Small intestine (tissue), 7 donors: ENCODE measurements around the gene HELZ2. TPM values are rescaled to one million over a fixed set of nuclear protein-coding genes. Genes with fewer than 3 reads are reported as not detected.

Experiments
- DNase-seq, 2 donors: peaks; one replicate each; pipeline versions ENCODE4 v3.0.0 to v3.0.0-alpha.2; 2013
- FAIRE-seq: peaks from 2 replicates; lab custom pipeline; 2012; peaks lifted over from hg19 to GRCh38; lab: Jason Lieb, UNC
- H3K27ac ChIP-seq, 3 donors: one replicate each; pipeline ENCODE4 v1.5.1; 2013; ENCODE audit warnings: low read length in 2 of 3, mild to moderate bottlenecking in 2 of 3, control low read depth in 1 of 3, inconsistent platforms in 1 of 3, low read depth in 1 of 3, moderate library complexity in 1 of 3
- H3K27me3 ChIP-seq, 3 donors: one replicate each; pipeline ENCODE4 v1.6.1; 2013; ENCODE audit warnings: low read length in 3 of 3, inconsistent platforms in 1 of 3; ENCODE audit not compliant: control insufficient read depth in 3 of 3, insufficient read depth in 3 of 3
- H3K36me3 ChIP-seq, 3 donors: one replicate each; pipeline ENCODE4 v1.6.1; 2013; ENCODE audit warnings: low read length in 3 of 3, inconsistent platforms in 1 of 3, low read depth in 1 of 3, mild to moderate bottlenecking in 1 of 3, moderate library complexity in 1 of 3; ENCODE audit not compliant: control insufficient read depth in 3 of 3, insufficient read depth in 2 of 3
- H3K4me1 ChIP-seq, 3 donors: one replicate each; pipeline ENCODE4 v1.6.1; 2013; ENCODE audit warnings: low read length in 2 of 3, inconsistent platforms in 1 of 3, low read depth in 1 of 3, mild to moderate bottlenecking in 1 of 3, moderate library complexity in 1 of 3; ENCODE audit not compliant: control insufficient read depth in 3 of 3, insufficient read depth in 2 of 3
- H3K4me3 ChIP-seq, 3 donors: one replicate each; pipeline ENCODE4 v1.5.1; 2013; ENCODE audit warnings: low read length in 3 of 3, control low read depth in 1 of 3, inconsistent platforms in 1 of 3, low read depth in 1 of 3, mild to moderate bottlenecking in 1 of 3, moderate library complexity in 1 of 3
- H3K9me3 ChIP-seq, 2 donors: one replicate each; pipeline ENCODE4 v1.6.1; 2013; ENCODE audit warnings: low read depth in 1 of 2, low read length in 1 of 2; ENCODE audit not compliant: control insufficient read depth in 2 of 2, insufficient read depth in 1 of 2
- WGBS, 3 donors: extraction: QIAGEN DNeasy Blood & Tissue Kit; methylation state at CpG; one replicate each; pipeline ENCODE4 v1.1.7; 2013; 5-methylcytosine and 5-hydroxymethylcytosine counted together
- polyA plus RNA-seq, 4 donors: library from polyadenylated mRNA; stranded (reverse) in 3 of 4; unstranded in 1 of 4; fragments of 200-250 nt in 3 of 4; fragments of 120-200 nt in 1 of 4; gene quantifications; one replicate each; pipeline versions ENCODE4 v1.2.1 to v1.2.3, GENCODE V29; 2013
- donor health status: healthy with polysubstance abuse.
- donor health status: control.
- donor health status: control.
- donor health status: Bipolar disorder and iron deficiency.
- donor health status: healthy.

Gene HELZ2
- polyA plus RNA-seq, 4 donors: 3.8 to 14.2 (median 9.4) TPM

DNA sequence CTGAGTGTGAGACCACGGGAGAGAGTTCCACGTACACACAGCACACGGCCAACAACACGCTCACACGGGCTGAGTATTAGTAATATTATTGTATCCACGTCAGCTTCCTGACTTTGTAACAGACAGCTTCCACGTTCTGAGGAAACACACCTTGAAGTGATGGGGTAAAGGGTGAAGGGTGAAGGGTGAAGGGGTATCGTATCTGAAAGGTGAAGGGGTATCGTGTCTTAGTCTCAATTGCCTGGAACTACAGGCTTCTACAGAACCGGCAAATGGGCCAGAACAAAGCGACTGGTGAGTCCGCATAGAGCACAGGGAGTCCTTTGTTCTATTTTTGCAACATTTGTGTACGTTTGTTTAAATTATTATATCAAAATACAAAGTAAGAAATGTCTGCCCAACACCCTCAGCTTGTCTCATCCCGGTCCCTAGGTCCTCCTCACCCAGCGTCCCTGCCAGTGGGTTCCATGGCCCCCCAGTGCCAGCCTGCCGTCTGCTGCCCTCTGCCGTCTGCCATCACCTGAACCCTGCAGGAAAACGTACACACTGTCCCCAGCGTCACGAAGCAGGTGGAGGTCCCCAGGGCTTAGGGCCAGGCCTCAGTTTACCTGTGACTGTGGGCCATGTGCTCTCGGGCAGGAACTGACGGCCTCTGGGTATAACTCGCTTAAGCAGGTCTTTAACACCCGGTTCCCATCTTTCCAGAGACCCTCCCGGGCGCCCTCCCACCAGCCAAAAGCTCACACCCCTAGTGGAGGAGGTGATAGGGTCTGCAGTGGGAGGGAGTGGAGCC is 4.4 kb upstream of the HELZ2 start:
- H3K9me3 ChIP-seq: no peaks in the 10 kb centered on the region
- no peaks in the 10 kb centered on the region for H3K36me3 ChIP-seq
- peaks cover 0 to 6% (median 3%) of the 10 kb centered on the region in 3 donors for H3K4me1 ChIP-seq
- no peak overlapping the region for H3K4me3 ChIP-seq
- H3K27ac ChIP-seq: no peak overlapping the region
- WGBS, 3 donors: 46 to 83% (median 54%) methylated on average over 25 to 26 of the region's 26 CpGs
- FAIRE-seq: no peak
- H3K27me3 ChIP-seq: peaks cover 0 to 23% (median 0%) of the 10 kb centered on the region in 3 donors
- DNase-seq: no peak

DNA sequence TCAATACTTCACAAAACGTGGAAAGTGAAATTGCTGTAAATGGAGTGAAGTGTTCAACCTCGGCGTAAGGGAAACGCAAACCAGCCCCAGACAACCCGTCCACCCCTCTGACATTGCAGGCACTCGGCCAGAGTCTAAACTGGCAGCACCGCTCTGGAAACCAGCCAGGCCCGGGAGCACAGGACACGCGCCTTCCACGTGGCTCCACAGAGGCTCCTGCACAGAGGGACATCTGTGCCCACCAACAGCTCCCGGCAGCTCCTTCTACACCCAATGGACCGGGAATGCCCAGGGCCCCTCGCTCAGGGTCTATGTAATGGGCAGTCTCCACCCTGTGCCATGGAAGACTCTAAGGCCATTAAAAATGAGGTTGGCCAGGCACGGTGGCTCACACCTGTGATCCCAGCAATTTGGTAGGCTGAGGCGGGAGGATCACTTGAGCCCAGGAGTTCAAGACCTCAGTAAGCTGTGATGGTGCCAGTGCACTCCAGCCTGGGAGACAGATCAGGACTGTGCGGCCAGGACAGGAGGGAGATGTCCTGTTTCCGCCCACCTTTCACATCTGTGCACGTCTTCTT is 3.4 kb upstream of the HELZ2 start:
- no peaks in the 10 kb centered on the region for H3K9me3 ChIP-seq
- peaks cover 0 to 23% (median 0%) of the 10 kb centered on the region in 3 donors for H3K27me3 ChIP-seq
- no peak overlapping the region for H3K27ac ChIP-seq
- 36 to 68% (median 41%) methylated on average over 19 of the region's 19 CpGs for WGBS, 3 donors
- no peak overlapping the region for H3K4me3 ChIP-seq
- FAIRE-seq: no peak
- peaks cover 0 to 12% (median 3%) of the 10 kb centered on the region in 3 donors for H3K4me1 ChIP-seq
- peak in 1 of 2 donors; percentile 74 for DNase-seq
- peaks cover 0 to 6% (median 1%) of the 10 kb centered on the region in 3 donors for H3K36me3 ChIP-seq

DNA sequence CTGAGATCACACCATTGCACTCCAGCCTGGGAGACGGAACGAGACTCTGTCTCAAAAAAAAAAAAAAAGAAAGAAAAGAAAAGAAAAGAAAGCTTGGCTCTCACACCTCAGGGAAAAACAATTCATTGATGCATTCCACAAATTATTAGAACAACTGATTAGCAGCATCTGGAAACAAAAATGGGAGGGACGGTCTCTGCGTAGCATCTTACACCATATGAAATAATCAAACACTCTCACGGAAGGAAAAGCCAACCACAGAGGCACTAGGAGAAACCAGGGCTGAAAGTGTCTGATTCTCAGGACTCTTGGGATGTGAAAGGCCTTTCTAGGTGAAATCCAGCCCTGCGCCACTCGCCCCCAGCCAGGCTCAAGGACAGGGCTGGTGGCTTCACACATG is 2.3 kb upstream of the HELZ2 start:
- FAIRE-seq (no peak), DNase-seq (no peak)
- H3K4me1 ChIP-seq: peaks cover 0 to 12% (median 3%) of the 10 kb centered on the region in 3 donors
- peaks cover 0 to 23% (median 0%) of the 10 kb centered on the region in 3 donors for H3K27me3 ChIP-seq
- no peak overlapping the region for H3K4me3 ChIP-seq
- WGBS, 3 donors: 59 to 81% (median 60%) methylated on average over 7 of the region's 7 CpGs
- peaks cover 2 to 12% (median 4%) of the 10 kb centered on the region in 3 donors for H3K36me3 ChIP-seq
- no peaks in the 10 kb centered on the region for H3K9me3 ChIP-seq
- no peak overlapping the region for H3K27ac ChIP-seq

DNA sequence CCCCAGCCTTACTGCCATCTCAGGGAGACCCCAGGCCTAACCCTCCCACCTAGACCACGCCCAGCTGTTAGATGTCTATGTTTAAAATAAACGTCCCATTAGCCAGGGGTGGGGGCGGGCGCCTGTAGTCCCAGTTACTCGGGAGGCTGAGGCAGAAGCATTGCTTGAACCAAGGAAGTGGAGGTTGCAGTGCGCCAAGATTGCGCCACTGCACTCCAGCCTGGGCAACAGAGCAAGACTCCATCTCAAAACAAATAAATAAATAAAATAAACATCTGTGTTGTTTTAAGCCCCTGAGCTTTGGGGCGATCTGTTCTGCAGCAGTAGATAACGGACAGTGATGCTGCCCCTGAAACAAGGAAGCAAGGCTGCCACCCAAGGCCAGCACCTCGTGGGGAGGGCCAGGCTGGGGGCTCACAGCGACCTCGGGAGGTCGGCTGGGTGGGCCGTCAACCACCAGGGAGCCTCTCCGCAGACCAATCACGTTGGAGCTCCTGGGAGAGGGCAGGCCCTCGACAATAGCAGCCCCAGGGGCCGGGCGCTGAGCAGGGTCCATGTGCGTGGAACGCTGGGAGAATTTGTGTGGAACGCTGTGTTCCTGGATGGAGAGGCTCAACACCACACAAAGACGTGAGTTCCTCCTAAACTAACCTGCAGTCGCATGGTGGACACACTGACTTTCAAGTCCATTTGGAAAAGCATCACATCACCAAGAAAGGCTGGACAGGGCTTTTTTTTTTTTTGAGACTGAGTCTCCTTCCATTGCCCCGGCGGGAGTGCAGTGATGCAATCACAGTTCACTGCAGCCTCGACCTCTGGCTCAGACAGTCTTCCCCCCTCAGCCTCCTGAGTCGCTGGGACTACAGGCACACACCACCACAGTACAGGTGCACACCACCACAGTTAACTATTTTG is 1.0 kb upstream of the HELZ2 start:
- no peak for FAIRE-seq
- 45 to 66% (median 53%) methylated on average over 28 of the region's 28 CpGs for WGBS, 3 donors
- peak overlapping the region in 1 of 3 donors; percentile 1 for H3K27ac ChIP-seq
- no peak for DNase-seq
- H3K4me3 ChIP-seq: no peak overlapping the region
- H3K9me3 ChIP-seq: no peaks in the 10 kb centered on the region
- peaks cover 2 to 14% (median 4%) of the 10 kb centered on the region in 3 donors for H3K36me3 ChIP-seq
- H3K4me1 ChIP-seq: peaks cover 0 to 12% (median 3%) of the 10 kb centered on the region in 3 donors
- H3K27me3 ChIP-seq: peaks cover 0 to 14% (median 0%) of the 10 kb centered on the region in 3 donors

- DNase-seq (peak in 1 of 2 donors; percentile 51), FAIRE-seq (no peak)
- 0 to 2% (median 1%) methylated on average over 15 to 24 of the region's 24 CpGs for WGBS, 3 donors
- H3K4me3 ChIP-seq: peak overlapping the region; percentile 68 to 93 (median 90)
- H3K36me3 ChIP-seq: peaks cover 2 to 14% (median 4%) of the 10 kb centered on the region in 3 donors
- H3K4me1 ChIP-seq: peaks cover 0 to 12% (median 3%) of the 10 kb centered on the region in 3 donors
- H3K9me3 ChIP-seq: no peaks in the 10 kb centered on the region
- peak overlapping the region; percentile 43 to 80 (median 57) for H3K27ac ChIP-seq
- H3K27me3 ChIP-seq: peaks cover 0 to 6% (median 0%) of the 10 kb centered on the region in 3 donors
Observed at GRCh38 chr20:63573647-63574131, 350 bp downstream of the HELZ2 start.

- Histone ChIP-seq H3K9me3 (no peaks in the 10 kb centered on the region), H3K36me3 (peaks cover 2 to 16% (median 4%) of the 10 kb centered on the region in 3 donors), H3K27me3 (peaks cover 0 to 6% (median 0%) of the 10 kb centered on the region in 3 donors), H3K4me3 (peak overlapping the region; percentile 3 to 90 (median 68)), H3K27ac (peak overlapping the region in 2 of 3 donors; percentile 43 to 80), H3K4me1 (peaks cover 0 to 12% (median 3%) of the 10 kb centered on the region in 3 donors)
- 81 to 86% (median 86%) methylated on average over 26 to 34 of the region's 34 CpGs for WGBS, 3 donors
- FAIRE-seq (no peak), DNase-seq (peak in 1 of 2 donors; percentile 33)
Observed at GRCh38 chr20:63572788-63573646, 1.0 kb downstream of the HELZ2 start.

DNA sequence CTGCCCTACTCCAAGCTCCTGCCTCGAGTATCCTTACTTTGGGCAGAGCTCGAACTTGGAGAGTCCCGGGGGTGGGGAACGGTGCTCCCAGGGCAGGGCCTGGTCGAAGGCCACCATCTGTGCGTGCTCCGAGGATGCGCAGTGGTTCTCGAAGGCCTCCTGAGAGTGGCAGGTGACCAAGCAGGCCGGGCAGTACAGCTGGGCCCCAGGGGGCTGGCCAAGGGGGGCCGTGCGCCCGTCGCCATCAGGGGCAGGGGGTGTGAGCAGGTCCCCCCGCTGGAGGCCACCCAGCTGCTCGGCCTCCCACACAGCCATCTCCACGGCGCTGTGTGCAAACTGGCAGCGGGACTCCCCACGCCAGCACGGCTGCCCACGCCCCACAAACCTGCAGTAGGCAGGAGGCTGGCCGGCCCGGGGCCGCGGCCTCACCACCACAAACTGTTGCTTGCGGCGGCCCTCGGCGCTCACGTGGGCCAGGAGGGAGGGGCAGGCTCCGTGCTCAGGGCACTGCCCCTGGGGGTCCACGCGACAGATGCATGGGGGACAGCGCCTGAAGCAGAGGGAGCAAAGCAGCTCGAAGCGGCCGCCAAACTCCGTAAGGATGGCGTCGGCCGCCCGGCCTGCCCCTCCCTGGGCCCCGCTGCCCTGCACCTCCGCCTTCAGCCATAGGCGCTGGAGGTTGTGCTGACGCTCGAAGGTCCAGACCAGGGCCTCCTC is 1.8 kb downstream of the HELZ2 start:
- Histone ChIP-seq H3K27me3 (peaks cover 0 to 6% (median 0%) of the 10 kb centered on the region in 3 donors), H3K9me3 (no peaks in the 10 kb centered on the region), H3K4me3 (no peak overlapping the region), H3K4me1 (peaks cover 0 to 12% (median 3%) of the 10 kb centered on the region in 3 donors), H3K36me3 (peaks cover 2 to 19% (median 4%) of the 10 kb centered on the region in 3 donors), H3K27ac (no peak overlapping the region)
- DNase-seq (no peak), FAIRE-seq (no peak)
- 89 to 94% (median 92%) methylated on average over 40 to 48 of the region's 48 CpGs for WGBS, 3 donors
